Sigmoid colon (tissue), 7 donors: ENCODE data around the gene NCAM2. TPM values are rescaled to one million over a fixed set of nuclear protein-coding genes. Genes with fewer than 3 reads are reported as not detected.

Source experiments
- DNase-seq: peaks from one replicate; pipeline ENCODE4 v3.0.0-alpha.2; 2019
- H3K27ac ChIP-seq, 4 donors: fragments of 200-600 bp; sonication (generic); one replicate each; pipeline ENCODE4 v1.5.1; 2016 to 2019; ENCODE audit warnings: mild to moderate bottlenecking in 1 of 4
- H3K27me3 ChIP-seq, 3 donors: fragments of 200-600 bp; sonication (generic); one replicate each; pipeline ENCODE4 v1.5.1; 2019; ENCODE audit warnings: mild to moderate bottlenecking in 1 of 3
- H3K36me3 ChIP-seq, 4 donors: fragments of 200-600 bp; sonication (generic); one replicate each; pipeline ENCODE4 v1.5.1; 2016 to 2019
- H3K4me1 ChIP-seq, 4 donors: fragments of 200-600 bp; sonication (generic); one replicate each; pipeline ENCODE4 v1.5.1; 2017 to 2019
- H3K4me3 ChIP-seq, 4 donors: fragments of 200-600 bp; sonication (generic); one replicate each; pipeline ENCODE4 v1.5.1; 2017 to 2019; ENCODE audit warnings: mild to moderate bottlenecking in 2 of 4, moderate library complexity in 1 of 4
- H3K9me3 ChIP-seq, 4 donors: fragments of 200-600 bp in 3 of 4; sonication (generic) in 3 of 4; one replicate each; pipeline versions ENCODE4 v1.5.1 to v1.6.1; 2013 to 2019
- CTCF ChIP-seq, 4 experiments: fragments of 450-650 bp in 3 of 4; fragments of 200-600 bp in 1 of 4; IDR thresholded peaks; one replicate each; pipeline ENCODE4 v1.5.1; 2016 to 2019; ENCODE audit warnings: antibody characterized with exemption in 4 of 4, mild to moderate bottlenecking in 3 of 4, moderate library complexity in 2 of 4
- EP300 ChIP-seq, 4 donors: sonication (generic); formaldehyde crosslinking; IDR thresholded peaks; one replicate each; pipeline ENCODE4 v1.6.1; 2017; ENCODE audit warnings: antibody characterized with exemption in 4 of 4
- POLR2A ChIP-seq, 2 donors: fragments of 450-650 bp; IDR thresholded peaks; one replicate each; pipeline ENCODE4 v1.6.1; 2016; ENCODE audit warnings: antibody characterized with exemption in 2 of 2, mild to moderate bottlenecking in 2 of 2, moderate library complexity in 2 of 2
- POLR2AphosphoS5 ChIP-seq, 4 donors: sonication (generic); formaldehyde crosslinking; IDR thresholded peaks; one replicate each; pipeline ENCODE4 v1.6.1; 2017; ENCODE audit warnings: antibody characterized with exemption in 4 of 4
- WGBS, 2 donors: extraction: QIAGEN DNeasy Blood & Tissue Kit; methylation state at CpG; one replicate each; pipeline ENCODE4 v1.1.7; 2013; 5-methylcytosine and 5-hydroxymethylcytosine counted together
- intact Hi-C: fragments of 100-400 bp; cut with DNase I; formaldehyde crosslinking; loops from one replicate; pipeline ENCODE4 v1.15.1; 2023
- polyA plus RNA-seq, 3 donors: library from polyadenylated mRNA; stranded (reverse); fragments of 200-250 nt; gene quantifications; one replicate each; pipeline ENCODE4 v1.2.3, GENCODE V29; 2013
- total RNA-seq, 4 donors: library from RNA; depleted of rRNA; stranded (reverse); fragments of >200 nt; gene quantifications; one replicate each; pipeline ENCODE4 v1.1.0, GENCODE V29; 2016
- donor health status: healthy with polysubstance abuse.
- donor health status: Bipolar disorder and iron deficiency.
- donor health status: healthy.

The NCAM2 gene
- total and polyA plus RNA-seq, 7 donors, result under 0.01 to 17.1 (median 6.7) TPM; not detected in 1

GRCh38 chr21:21163904-21164303 is 165.7 kb downstream of the NCAM2 start:
- peak; percentile 70 for DNase-seq
- no peaks in the 10 kb centered on the region for H3K9me3 ChIP-seq
- no peaks in the 10 kb centered on the region for H3K27me3 ChIP-seq
- TF ChIP-seq EP300 (IDR thresholded peaks at IDR 0.05) (no peak), CTCF (IDR thresholded peaks at IDR 0.05) (peak; percentile 12 to 58 (median 39)), POLR2A (IDR thresholded peaks at IDR 0.05) (no peak), POLR2AphosphoS5 (IDR thresholded peaks at IDR 0.05) (no peak)
- 5 to 14% methylated on average over 1 of the region's 1 CpG for WGBS, 2 donors
- intact Hi-C loops, result loop anchor here (10.0 kb wide), 1 partner anchor 169 kb away; the partner anchor contains the start of gene NCAM2
- H3K27ac ChIP-seq, result no peak overlapping the region
- no peak overlapping the region for H3K4me3 ChIP-seq
- peaks cover 0 to 22% (median 18%) of the 10 kb centered on the region in 4 donors for H3K4me1 ChIP-seq
- no peaks in the 10 kb centered on the region for H3K36me3 ChIP-seq

- H3K4me1 ChIP-seq, result peaks cover 0 to 22% (median 18%) of the 10 kb centered on the region in 4 donors
Measured at GRCh38 chr21:21165063-21165645, 166.9 kb downstream of the NCAM2 start.

GRCh38 chr21:21174676-21175075 is 176.5 kb downstream of the NCAM2 start:
- no peaks in the 10 kb centered on the region for H3K9me3 ChIP-seq
- 96 to 98% methylated on average over 2 of the region's 2 CpGs for WGBS, 2 donors
- intact Hi-C loops, result no loop called here
- H3K27ac ChIP-seq, result no peak overlapping the region
- H3K27me3 ChIP-seq, result no peaks in the 10 kb centered on the region
- no peak for TF ChIP-seq POLR2A (IDR thresholded peaks at IDR 0.05)
- no peak for TF ChIP-seq EP300 (IDR thresholded peaks at IDR 0.05)
- TF ChIP-seq CTCF (IDR thresholded peaks at IDR 0.05), result no peak
- no peak for TF ChIP-seq POLR2AphosphoS5 (IDR thresholded peaks at IDR 0.05)
- no peaks in the 10 kb centered on the region for H3K4me1 ChIP-seq
- no peak overlapping the region for H3K4me3 ChIP-seq
- H3K36me3 ChIP-seq, result no peaks in the 10 kb centered on the region
- no peak for DNase-seq

More at GRCh38 chr21:21165063-21165645, 166.9 kb downstream of the NCAM2 start:
- H3K4me3 ChIP-seq, result no peak overlapping the region
- no peaks in the 10 kb centered on the region for H3K36me3 ChIP-seq
- 74 to 78% methylated on average over 2 of the region's 2 CpGs for WGBS, 2 donors
- H3K27ac ChIP-seq, result peak overlapping the region in 3 of 4 donors; percentile 39 to 73 (median 61)
- no peaks in the 10 kb centered on the region for H3K27me3 ChIP-seq
- intact Hi-C loops, result loop anchor here (10.0 kb wide), 1 partner anchor 170 kb away; the partner anchor contains the start of gene NCAM2
- no peak for DNase-seq
- peak in 1 of 4 donors; percentile 58 for TF ChIP-seq EP300 (IDR thresholded peaks at IDR 0.05)
- peak in 3 of 4 donors; percentile 67 to 84 (median 70) for TF ChIP-seq POLR2AphosphoS5 (IDR thresholded peaks at IDR 0.05)
- TF ChIP-seq POLR2A (IDR thresholded peaks at IDR 0.05), result no peak
- H3K9me3 ChIP-seq, result no peaks in the 10 kb centered on the region

- no peak for DNase-seq
- Histone ChIP-seq H3K27ac (no peak overlapping the region), H3K27me3 (no peaks in the 10 kb centered on the region), H3K9me3 (no peaks in the 10 kb centered on the region), H3K4me1 (no peaks in the 10 kb centered on the region), H3K4me3 (peak overlapping the region in 2 of 4 donors; percentile 8 to 19), H3K36me3 (no peaks in the 10 kb centered on the region)
- WGBS, 2 donors, result 5 to 13% methylated on average over 1 of the region's 1 CpG
- TF ChIP-seq EP300 (IDR thresholded peaks at IDR 0.05) (no peak), POLR2A (IDR thresholded peaks at IDR 0.05) (no peak), CTCF (IDR thresholded peaks at IDR 0.05) (no peak), POLR2AphosphoS5 (IDR thresholded peaks at IDR 0.05) (no peak)
- intact Hi-C loops, result no loop called here
Measured at GRCh38 chr21:21175798-21176334, 177.7 kb downstream of the NCAM2 start.

- no peak overlapping the region for H3K27ac ChIP-seq
- H3K9me3 ChIP-seq, result no peaks in the 10 kb centered on the region
- H3K27me3 ChIP-seq, result no peaks in the 10 kb centered on the region
- TF ChIP-seq POLR2A (IDR thresholded peaks at IDR 0.05) (no peak), CTCF (IDR thresholded peaks at IDR 0.05) (no peak), EP300 (IDR thresholded peaks at IDR 0.05) (no peak), POLR2AphosphoS5 (IDR thresholded peaks at IDR 0.05) (no peak)
- H3K4me3 ChIP-seq, result no peak overlapping the region
- no peaks in the 10 kb centered on the region for H3K4me1 ChIP-seq
- DNase-seq, result no peak
- H3K36me3 ChIP-seq, result no peaks in the 10 kb centered on the region
- intact Hi-C loops, result no loop called here
- whole genome bisulfite sequencing, 2 donors, result 76% methylated on average over 1 of the region's 1 CpG
Measured at GRCh38 chr21:21177353-21177986, 179.3 kb downstream of the NCAM2 start.
